ENCODE results near the gene RPS26. TPM values are rescaled to one million over a fixed set of nuclear protein-coding genes. Genes with fewer than 3 reads are reported as not detected.
"Not testable (repeated sequence)": the region's sequence is repeated elsewhere in the genome, so short reads cannot be mapped to it uniquely, and the experiment has no call there.

Gene RPS26
- total and polyA plus RNA-seq, 3 experiments from 2014 or later, result 48.8 to 1,127 (median 59.9) TPM

DNA sequence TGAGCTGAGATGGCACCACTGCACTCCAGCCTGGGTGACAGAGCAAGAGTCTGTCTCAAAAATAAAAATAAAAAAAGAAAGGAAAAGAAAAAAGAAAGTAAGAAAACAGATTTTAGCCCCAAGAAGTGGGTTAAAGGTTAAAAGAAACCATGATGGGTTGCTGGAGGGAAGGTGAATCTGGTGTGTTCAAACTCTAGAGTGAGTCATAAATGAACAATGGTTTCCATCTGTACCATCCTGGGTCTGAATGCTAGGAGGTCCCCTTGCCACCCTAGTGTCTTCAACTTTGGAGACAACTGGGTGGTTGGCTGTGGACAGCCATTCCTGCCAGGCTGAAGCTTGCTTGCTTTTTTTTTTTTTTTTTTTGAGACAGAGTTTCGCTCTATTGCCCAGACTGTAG, 1.6 kb upstream of the RPS26 start:
- DNase-seq, result no peak
- peak overlapping the region in 2 of 8 donors; percentile 8 to 94 for H3K27ac Mint-ChIP-seq
- H3K4me1 ChIP-seq (ENCODE audit: insufficient read depth, low read length), result peaks cover 32% of the 10 kb centered on the region
- no peaks in the 10 kb centered on the region for H3K9me3 ChIP-seq (ENCODE audit: low read length)
- peaks cover 43 to 62% (median 48%) of the 10 kb centered on the region in 3 donors for H3K4me1 Mint-ChIP-seq
- POLR2A ChIA-PET, result interaction anchor here (0.6 kb wide), 1 partner anchor 290 kb away, joined by 3 read pairs; no protein-coding TSS in a partner anchor
- H3K36me3 Mint-ChIP-seq, result peaks cover 8 to 41% (median 23%) of the 10 kb centered on the region in 3 donors
- CTCF ChIA-PET, result interaction anchor here (0.7 to 2.7 kb wide), 7 partner anchors 11 to 316 kb away, joined by 3 to 11 read pairs (median 3); partner anchors contain the start of genes ERBB3 and ZC3H10
- peaks cover 0 to 6% of the 10 kb centered on the region in 2 donors for H3K27me3 Mint-ChIP-seq
- peak overlapping the region in 2 of 7 donors; percentile 13 to 32 for H3K4me3 Mint-ChIP-seq
- H3K36me3 ChIP-seq (ENCODE audit: insufficient read depth, low read length), result peaks cover 24% of the 10 kb centered on the region
- no peaks in the 10 kb centered on the region for H3K27me3 ChIP-seq (ENCODE audit: insufficient read depth, low read length, poor library complexity, severe bottlenecking)
- no peak overlapping the region for H3K27ac ChIP-seq (ENCODE audit: low read depth, low read length)
- no peaks in the 10 kb centered on the region for H3K9me3 Mint-ChIP-seq
- no peak overlapping the region for H3K4me3 ChIP-seq (ENCODE audit: low read length)

DNA sequence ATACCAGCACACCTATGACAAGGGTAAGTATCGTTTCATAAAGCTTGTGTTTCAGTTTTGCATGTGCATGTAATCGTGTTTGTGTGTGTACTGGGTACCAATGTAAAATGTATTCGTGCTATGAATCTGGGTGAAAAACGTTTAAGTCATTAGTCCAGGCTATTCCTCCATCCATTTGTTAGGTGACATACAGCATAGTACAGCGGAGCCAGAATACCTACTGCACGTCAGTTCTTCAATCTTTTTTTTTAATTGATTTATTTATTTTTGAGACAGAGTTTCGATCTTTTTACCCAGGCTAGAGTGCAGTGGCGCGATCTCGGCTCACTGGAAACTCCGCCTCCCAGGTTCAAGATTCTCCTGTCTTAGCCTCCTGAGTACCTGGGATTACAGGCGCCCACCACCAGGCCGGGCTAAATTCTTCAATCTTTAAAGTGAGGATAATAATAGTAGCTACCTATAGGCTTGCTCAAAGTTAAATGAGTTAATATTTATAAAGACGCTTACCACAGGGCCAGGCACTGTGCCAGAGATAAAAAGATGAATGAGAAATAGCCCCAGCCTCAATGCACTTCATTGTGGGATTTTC, 661 bp upstream of the RPS26 start:
- peak overlapping the region; percentile 33 for H3K4me3 ChIP-seq (ENCODE audit: low read length)
- CTCF ChIA-PET, result interaction anchor here (0.7 to 2.7 kb wide), 5 partner anchors 12 to 108 kb away, joined by 3 to 11 read pairs (median 3); partner anchors contain the start of genes ERBB3 and ZC3H10
- peaks cover 8 to 40% (median 16%) of the 10 kb centered on the region in 3 donors for H3K36me3 Mint-ChIP-seq

DNA sequence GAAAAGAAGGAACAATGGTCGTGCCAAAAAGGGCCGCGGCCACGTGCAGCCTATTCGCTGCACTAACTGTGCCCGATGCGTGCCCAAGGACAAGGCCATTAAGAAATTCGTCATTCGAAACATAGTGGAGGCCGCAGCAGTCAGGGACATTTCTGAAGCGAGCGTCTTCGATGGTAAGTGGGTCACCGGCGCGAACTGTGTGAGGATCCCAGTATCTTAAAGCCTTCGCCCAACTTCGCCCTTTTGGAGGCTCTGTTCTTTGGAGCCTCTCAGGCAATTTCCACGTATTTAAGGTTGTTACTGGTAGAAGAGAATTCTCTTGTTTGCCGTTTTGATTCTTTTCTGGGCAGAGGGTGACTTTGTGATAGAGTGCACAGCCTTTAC, 704 bp downstream of the RPS26 start:
- H3K9me3 Mint-ChIP-seq; POLR2A ChIA-PET; H3K27me3 ChIP-seq (ENCODE audit: insufficient read depth, low read length, poor library complexity, severe bottlenecking); H3K9me3 ChIP-seq (ENCODE audit: low read length); DNase-seq; CTCF ChIA-PET; H3K27me3 Mint-ChIP-seq: not testable (repeated sequence)
- H3K4me3 ChIP-seq (ENCODE audit: low read length), result peak overlapping the region; percentile 92
- H3K4me1 ChIP-seq (ENCODE audit: insufficient read depth, low read length), result peaks cover 23% of the 10 kb centered on the region
- H3K36me3 ChIP-seq (ENCODE audit: insufficient read depth, low read length), result peaks cover 27% of the 10 kb centered on the region
- Mint-ChIP-seq H3K4me3 (peak overlapping the region; percentile 94 to 100 (median 98)), H3K36me3 (peaks cover 8 to 40% (median 14%) of the 10 kb centered on the region in 3 donors), H3K4me1 (peaks cover 44 to 51% (median 44%) of the 10 kb centered on the region in 3 donors), H3K27ac (peak overlapping the region; percentile 94 to 100 (median 98))
- H3K27ac ChIP-seq (ENCODE audit: low read depth, low read length), result peak overlapping the region; percentile 83

More for the DNA sequence above, 661 bp upstream of the RPS26 start:
- Histone ChIP-seq H3K27me3 (ENCODE audit: insufficient read depth, low read length, poor library complexity, severe bottlenecking) (no peaks in the 10 kb centered on the region), H3K4me1 (ENCODE audit: insufficient read depth, low read length) (peaks cover 32% of the 10 kb centered on the region), H3K27ac (ENCODE audit: low read depth, low read length) (peak overlapping the region; percentile 83), H3K36me3 (ENCODE audit: insufficient read depth, low read length) (peaks cover 27% of the 10 kb centered on the region), H3K9me3 (ENCODE audit: low read length) (no peaks in the 10 kb centered on the region)
- POLR2A ChIA-PET, result interaction anchor here (0.6 to 1.0 kb wide), 2 partner anchors 43 to 111 kb away, joined by 3 to 4 read pairs; partner anchors contain the start of gene MYL6B
- peak overlapping the region; percentile 94 to 100 (median 98) for H3K4me3 Mint-ChIP-seq
- no peaks in the 10 kb centered on the region for H3K9me3 Mint-ChIP-seq
- DNase-seq, result no peak
- H3K27ac Mint-ChIP-seq, result peak overlapping the region; percentile 40 to 99 (median 96)
- H3K27me3 Mint-ChIP-seq, result peaks cover 0 to 6% of the 10 kb centered on the region in 2 donors
- H3K4me1 Mint-ChIP-seq, result peaks cover 42 to 55% (median 42%) of the 10 kb centered on the region in 3 donors

DNA sequence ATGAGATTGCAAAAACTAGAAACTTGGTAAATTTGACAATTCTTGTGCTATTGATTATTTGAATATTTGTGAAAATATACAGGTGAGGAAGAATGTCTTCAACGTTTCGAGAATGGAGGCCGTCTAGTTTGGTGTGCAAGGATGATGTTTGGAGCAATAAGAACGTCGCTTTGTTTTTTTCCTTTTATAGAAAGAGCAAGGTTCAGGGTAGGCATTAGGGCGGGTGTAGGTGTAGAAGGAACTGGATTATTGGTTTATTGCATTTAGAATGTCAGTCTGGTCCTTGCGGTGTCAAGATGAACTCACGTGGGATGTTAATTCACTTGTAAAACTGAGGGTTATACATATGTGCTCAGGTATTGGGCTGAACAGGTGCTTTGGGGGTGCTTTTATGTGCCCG, 1.1 kb downstream of the RPS26 start:
- no peaks in the 10 kb centered on the region for H3K9me3 Mint-ChIP-seq
- H3K4me1 ChIP-seq (ENCODE audit: insufficient read depth, low read length), result peaks cover 21% of the 10 kb centered on the region
- peaks cover 40 to 47% (median 41%) of the 10 kb centered on the region in 3 donors for H3K4me1 Mint-ChIP-seq
- no peaks in the 10 kb centered on the region for H3K27me3 ChIP-seq (ENCODE audit: insufficient read depth, low read length, poor library complexity, severe bottlenecking)
- H3K36me3 Mint-ChIP-seq, result peaks cover 8 to 40% (median 14%) of the 10 kb centered on the region in 3 donors
- DNase-seq, result no peak
- H3K27ac ChIP-seq (ENCODE audit: low read depth, low read length), result peak overlapping the region; percentile 83
- H3K9me3 ChIP-seq (ENCODE audit: low read length), result no peaks in the 10 kb centered on the region
- peak overlapping the region; percentile 92 for H3K4me3 ChIP-seq (ENCODE audit: low read length)
- peak overlapping the region; percentile 94 to 100 (median 98) for H3K27ac Mint-ChIP-seq
- H3K4me3 Mint-ChIP-seq, result peak overlapping the region; percentile 94 to 100 (median 98)
- H3K27me3 Mint-ChIP-seq, result peaks cover 0 to 5% of the 10 kb centered on the region in 2 donors
- ChIA-PET CTCF (no interaction called here), POLR2A (no interaction called here)
- peaks cover 27% of the 10 kb centered on the region for H3K36me3 ChIP-seq (ENCODE audit: insufficient read depth, low read length)

- H3K4me3 Mint-ChIP-seq, result no peak overlapping the region
- POLR2A ChIA-PET, result interaction anchor here (2.1 to 2.2 kb wide), 2 partner anchors 58 to 143 kb away, joined by 9 to 10 read pairs; partner anchors contain the start of genes PA2G4 and SMARCC2
- H3K36me3 ChIP-seq (ENCODE audit: insufficient read depth, low read length), result peaks cover 27% of the 10 kb centered on the region
Observed at GRCh38 chr12:56046027-56046780, 4.5 kb downstream of the RPS26 start.

DNA sequence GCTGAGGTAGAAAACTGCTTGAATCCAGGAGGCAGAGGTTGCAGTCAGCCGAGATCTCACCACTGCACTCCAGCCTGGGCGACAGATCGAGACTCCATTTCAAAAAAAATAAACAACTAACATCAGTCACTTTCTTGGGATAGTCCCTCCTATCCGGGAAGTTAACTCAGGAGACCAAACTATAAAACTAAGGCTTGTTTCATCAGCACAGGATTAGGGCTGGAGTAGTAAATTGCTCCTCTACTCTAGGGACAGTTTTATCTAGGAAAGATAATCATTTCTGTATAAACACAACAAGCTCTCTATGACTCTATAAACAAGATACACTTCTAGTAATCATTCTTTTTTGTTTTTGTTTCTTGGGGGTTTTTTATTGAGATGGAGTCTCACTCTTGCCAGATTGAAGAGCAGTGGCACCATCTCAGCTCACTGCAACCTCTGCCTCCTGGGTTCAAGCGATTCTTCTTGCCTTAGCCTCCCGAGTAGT, 11.7 kb downstream of the RPS26 start:
- Histone ChIP-seq H3K9me3 (ENCODE audit: low read length) (no peaks in the 10 kb centered on the region), H3K27me3 (ENCODE audit: insufficient read depth, low read length, poor library complexity, severe bottlenecking) (no peaks in the 10 kb centered on the region), H3K36me3 (ENCODE audit: insufficient read depth, low read length) (no peaks in the 10 kb centered on the region), H3K27ac (ENCODE audit: low read depth, low read length) (no peak overlapping the region), H3K4me3 (ENCODE audit: low read length) (no peak overlapping the region), H3K4me1 (ENCODE audit: insufficient read depth, low read length) (no peaks in the 10 kb centered on the region)
- Mint-ChIP-seq H3K9me3 (no peaks in the 10 kb centered on the region), H3K27ac (peak overlapping the region in 1 of 8 donors; percentile 85), H3K4me1 (peaks cover 7% of the 10 kb centered on the region in 3 donors), H3K4me3 (no peak overlapping the region), H3K27me3 (no peaks in the 10 kb centered on the region), H3K36me3 (no peaks in the 10 kb centered on the region)
- ChIA-PET POLR2A (interaction anchor here (0.6 to 0.7 kb wide), 2 partner anchors 52 to 62 kb away, joined by 3 to 5 read pairs; no protein-coding TSS in a partner anchor), CTCF (no interaction called here)
- DNase-seq, result no peak

More at GRCh38 chr12:56046027-56046780, 4.5 kb downstream of the RPS26 start:
- Histone ChIP-seq H3K27me3 (ENCODE audit: insufficient read depth, low read length, poor library complexity, severe bottlenecking) (no peaks in the 10 kb centered on the region), H3K4me3 (ENCODE audit: low read length) (no peak overlapping the region), H3K4me1 (ENCODE audit: insufficient read depth, low read length) (peaks cover 15% of the 10 kb centered on the region), H3K27ac (ENCODE audit: low read depth, low read length) (no peak overlapping the region), H3K9me3 (ENCODE audit: low read length) (no peaks in the 10 kb centered on the region)
- Mint-ChIP-seq H3K27me3 (peaks cover 0 to 5% of the 10 kb centered on the region in 2 donors), H3K9me3 (no peaks in the 10 kb centered on the region), H3K36me3 (peaks cover 8 to 40% (median 13%) of the 10 kb centered on the region in 3 donors), H3K27ac (peak overlapping the region in 7 of 8 donors; percentile 50 to 83 (median 63)), H3K4me1 (peaks cover 26 to 29% (median 29%) of the 10 kb centered on the region in 3 donors)
- CTCF ChIA-PET, result interaction anchor here (1.1 to 6.7 kb wide), 13 partner anchors 10 to 308 kb away, joined by 3 to 47 read pairs (median 6); partner anchors contain the start of genes PA2G4, RPL41, SMARCC2 and ZC3H10
- no peak for DNase-seq

DNA sequence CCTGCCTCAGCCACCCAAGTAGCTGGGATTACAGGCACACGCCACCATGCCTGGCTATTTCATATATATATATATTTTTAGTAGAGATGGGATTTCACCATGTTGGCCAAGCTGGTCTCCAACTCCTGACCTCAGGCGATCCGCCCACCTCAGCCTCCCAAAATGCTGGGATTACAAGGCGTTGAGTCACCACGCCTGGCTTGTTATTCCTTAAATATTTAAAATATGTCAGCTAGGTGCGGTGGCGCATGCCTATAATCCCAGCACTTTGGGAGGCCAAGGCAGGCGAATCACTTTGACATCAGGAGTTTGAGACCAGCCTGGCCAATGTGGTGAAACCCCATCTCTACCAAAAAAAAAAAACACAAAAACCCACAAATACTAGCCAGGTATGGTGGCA, 18.2 kb downstream of the RPS26 start:
- POLR2A ChIA-PET, result not testable (repeated sequence)

More for the DNA sequence above, 18.2 kb downstream of the RPS26 start:
- not testable (repeated sequence) for H3K9me3 Mint-ChIP-seq; H3K9me3 ChIP-seq (ENCODE audit: low read length); H3K27ac Mint-ChIP-seq; H3K27ac ChIP-seq (ENCODE audit: low read depth, low read length); DNase-seq; H3K36me3 ChIP-seq (ENCODE audit: insufficient read depth, low read length); H3K27me3 Mint-ChIP-seq; H3K27me3 ChIP-seq (ENCODE audit: insufficient read depth, low read length, poor library complexity, severe bottlenecking); H3K4me3 ChIP-seq (ENCODE audit: low read length); H3K4me1 Mint-ChIP-seq; H3K4me3 Mint-ChIP-seq; H3K36me3 Mint-ChIP-seq; H3K4me1 ChIP-seq (ENCODE audit: insufficient read depth, low read length)
- CTCF ChIA-PET, result interaction anchor here (1.3 kb wide), 1 partner anchor 44 kb away, joined by 3 read pairs; no protein-coding TSS in a partner anchor

Data from CD8-positive, alpha-beta memory T cell (primary cell).